ENCODE measurements around the gene MTSS2.

Gene MTSS2

DNA sequence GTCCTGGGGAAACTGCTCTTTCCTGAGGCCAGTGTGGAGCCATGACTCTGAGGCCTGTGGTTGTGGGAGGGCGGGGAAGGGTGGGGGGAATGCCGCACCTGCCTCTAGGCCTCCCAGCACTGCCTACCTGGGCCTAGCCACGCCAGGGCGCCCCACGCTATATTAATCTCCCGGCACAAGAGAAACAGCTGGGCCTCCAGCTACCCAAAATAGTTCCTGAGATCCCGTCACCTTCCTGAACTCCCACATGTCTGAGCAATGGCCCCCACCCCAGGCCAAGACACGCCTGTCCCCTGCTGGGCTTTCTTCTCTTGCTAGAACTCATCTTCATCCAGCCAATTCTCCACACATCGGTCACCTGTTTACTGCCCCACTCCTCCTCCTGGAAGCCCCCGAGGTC is 13.0 kb upstream of the MTSS2 start:
- DNase-seq = no peak

DNA sequence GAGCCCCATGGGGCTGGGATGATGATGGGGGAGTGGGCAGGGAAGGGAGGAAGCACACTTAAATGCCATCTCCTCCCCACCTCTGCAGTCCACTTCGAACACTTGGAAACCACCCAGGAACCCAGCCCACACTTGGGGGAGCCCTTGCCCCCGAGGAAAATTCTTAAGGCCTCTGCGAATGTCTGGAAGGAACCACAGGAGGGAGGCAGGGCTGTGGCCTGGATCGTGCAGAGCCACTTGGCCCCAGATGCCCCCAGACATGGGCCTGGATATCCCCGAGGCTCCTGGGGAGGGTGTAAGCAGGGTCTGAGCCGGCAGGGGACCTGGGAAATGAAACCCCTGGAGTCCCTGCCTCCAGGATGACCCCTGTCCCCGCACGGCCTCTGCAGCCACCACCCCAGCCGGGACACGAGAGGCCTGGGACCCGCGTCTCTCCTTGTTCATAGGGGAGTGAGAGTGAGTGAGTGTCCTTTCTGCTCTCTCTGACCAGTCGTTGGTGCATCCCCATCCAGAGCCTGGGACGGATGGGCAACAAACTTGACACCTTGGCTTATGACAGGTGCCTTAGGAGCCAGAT is 11.8 kb upstream of the MTSS2 start:
- no peak for DNase-seq

DNA sequence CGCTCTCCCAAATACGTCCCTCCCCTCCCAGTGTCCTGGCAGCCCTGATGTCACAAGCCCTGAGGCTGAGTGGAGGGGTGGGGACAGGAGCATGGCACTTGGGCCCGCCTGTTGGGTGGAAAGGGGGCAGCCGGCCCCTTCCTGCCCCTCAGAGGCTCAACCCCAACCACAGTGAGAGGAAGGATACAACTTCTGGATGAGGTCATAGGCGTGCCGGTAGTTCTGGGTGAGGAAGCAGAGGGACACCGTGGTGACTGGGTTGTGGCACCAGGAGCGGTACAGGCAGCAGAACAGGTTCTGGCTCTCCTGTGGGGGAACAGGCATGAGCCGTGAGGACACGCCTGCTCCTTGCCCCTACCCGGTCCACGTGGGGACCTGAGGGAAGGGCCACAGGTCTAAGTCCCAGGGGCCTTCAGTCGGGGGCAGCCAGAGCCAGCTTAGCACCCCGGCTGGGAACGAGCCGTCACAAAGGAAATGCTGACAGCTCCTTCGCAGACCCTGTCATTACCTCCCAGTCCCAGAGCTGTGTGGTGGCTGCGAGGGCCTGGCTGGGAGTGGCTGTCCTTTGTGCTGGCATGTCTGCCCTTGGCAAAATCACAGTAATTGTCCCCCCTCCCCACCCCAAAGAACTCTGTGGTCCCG is 11.2 kb upstream of the MTSS2 start:
- DNase-seq = no peak

DNA sequence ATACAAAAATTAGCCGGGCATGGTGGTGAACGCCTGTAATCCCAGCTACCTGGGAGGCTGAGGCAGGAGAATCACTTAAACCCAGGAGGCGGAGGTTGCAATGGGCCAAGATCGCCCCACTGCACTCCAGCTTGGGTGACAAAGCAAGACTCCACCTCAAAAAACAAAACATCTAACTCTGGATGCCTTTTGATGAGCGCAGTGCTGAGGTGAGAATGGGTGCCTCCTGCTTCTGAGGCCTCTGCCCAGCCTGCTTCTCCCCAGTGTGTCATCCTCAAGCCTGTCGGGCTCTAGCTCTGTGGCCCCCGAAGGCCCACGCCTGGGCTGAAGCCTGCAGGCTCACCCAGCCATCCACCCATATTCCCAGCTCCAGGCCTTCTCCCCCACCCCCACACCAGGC is 10.5 kb upstream of the MTSS2 start:
- DNase-seq = no peak

DNA sequence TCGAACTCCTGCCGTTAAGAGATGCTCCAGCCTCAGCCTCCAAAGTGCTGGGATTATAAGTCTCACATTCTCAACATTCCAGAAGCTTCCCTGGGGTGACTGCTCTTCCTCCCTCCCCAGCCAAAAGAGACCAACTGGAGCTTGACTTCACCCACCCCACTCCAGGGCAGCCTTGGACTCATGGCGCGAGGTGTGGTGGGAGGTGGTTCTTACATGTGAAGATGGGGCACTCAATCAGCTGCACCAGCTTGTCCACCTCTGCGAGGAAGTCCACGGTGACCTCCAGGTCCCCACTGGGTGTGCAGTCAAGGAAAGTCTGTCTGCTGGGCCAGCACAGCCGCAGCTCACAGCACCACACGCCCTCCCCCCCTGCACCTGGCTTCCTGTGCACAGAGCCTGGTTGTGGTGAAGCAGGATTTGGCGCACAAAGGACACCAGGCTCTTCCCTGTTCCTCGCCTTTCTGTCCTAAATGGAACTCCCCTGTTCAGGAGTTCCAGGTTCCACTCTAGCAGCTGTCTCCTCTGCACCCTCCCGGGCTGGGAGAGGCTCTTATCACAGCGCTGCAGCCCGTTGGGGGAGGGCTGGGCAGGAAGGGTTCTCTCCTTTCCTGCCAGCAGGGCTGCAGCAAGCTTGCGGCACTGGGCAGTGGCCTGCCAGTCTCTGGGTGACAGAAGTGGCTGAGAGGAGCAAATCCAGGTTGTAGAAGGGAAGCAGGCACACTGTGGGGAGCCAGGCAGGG is 9.6 kb upstream of the MTSS2 start:
- DNase-seq = peak; percentile 28

DNA sequence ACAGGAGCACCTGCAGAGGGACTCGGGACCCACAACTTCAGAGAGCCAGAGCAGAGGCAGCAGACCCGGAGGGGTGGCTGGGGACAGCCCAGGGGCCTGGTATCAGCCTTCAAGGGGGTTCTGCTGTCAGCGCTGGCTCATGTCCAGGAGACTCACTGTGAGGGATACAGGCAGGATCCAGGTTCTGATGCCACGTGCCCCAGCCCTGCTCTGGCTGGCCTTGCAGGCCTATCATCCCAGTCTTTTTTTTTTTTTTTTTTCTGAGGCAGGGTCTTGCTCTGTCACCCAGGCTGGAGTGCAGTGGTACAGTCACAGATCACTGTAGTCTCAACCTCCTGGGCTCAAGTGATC is 9.0 kb upstream of the MTSS2 start:
- DNase-seq = no peak

DNA sequence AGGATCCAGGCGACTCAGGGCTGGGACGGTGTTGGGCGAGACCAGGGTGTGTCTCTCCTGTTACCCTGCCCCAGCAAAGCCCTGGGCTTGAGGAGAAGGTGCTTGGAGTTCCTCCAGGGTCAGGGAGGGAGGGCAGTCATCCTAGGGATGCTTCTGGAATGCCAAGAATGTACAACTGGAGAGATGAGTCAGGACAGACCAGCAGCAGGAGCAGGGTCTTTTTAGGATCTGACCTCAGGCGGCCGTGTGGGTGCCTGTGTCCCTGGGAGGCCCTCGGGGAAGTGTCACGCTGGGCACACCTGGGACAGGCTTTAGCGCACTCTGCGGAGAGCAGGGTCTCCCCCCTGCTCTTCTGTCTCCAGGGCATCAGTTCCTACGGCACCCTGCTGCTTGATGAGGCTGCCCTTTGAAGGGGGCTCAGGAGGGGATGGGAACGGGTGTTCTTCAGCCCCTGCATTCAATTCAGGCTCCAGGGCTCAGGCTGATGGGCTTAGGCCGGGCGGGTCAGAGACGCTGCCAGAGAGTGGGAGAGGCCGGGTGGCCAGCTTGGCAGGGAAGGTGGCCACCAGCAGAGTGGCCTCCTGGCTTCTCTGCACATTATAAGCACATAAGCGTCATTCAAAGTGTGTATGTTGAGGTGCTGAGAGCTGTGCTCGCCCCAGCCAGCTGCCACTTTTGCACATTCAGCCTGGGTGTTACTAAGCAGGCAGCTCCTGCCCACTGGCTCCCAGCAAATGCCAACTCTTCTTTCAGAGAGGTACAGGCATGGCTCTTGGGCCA is 8.4 kb upstream of the MTSS2 start:
- DNase-seq = no peak

DNA sequence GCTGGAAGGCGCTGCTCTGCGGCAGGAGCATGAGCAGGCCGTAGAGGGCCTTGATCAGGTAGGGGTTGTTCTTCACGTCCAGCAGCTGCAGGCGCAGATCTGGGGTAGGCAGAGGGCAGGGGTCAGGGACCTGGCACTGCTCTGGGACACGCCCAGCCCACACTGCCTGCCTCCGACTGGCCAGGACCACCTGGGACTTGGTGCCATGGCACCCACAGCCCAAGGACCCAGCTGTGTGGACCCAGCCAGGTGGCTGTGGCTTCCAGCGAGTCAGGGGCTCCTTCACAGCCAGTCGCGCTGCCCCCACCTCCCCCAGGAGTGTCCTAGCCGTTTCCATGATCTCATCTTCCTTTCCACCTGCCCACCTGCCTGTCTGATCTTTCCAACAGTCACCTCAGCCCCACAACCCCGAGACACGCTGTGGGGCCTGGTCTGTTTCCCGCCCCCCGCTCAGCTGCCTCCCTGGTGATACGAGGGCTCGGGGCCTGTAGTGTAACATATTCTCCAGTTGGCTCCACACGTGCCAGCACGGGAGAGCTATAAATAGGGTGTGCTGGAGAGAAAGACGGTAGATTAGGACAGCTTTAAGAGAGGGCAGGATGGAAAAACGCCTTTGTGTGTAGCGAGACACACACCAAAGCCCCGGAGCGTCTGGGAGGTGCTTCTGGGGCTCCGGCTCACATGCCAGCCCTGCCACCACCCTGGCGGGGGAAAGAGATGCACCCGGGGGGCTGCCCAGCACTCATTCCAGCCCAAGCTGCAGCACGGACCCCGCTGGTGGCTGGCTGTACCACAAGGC is 7.2 kb upstream of the MTSS2 start:
- no peak for DNase-seq

DNA sequence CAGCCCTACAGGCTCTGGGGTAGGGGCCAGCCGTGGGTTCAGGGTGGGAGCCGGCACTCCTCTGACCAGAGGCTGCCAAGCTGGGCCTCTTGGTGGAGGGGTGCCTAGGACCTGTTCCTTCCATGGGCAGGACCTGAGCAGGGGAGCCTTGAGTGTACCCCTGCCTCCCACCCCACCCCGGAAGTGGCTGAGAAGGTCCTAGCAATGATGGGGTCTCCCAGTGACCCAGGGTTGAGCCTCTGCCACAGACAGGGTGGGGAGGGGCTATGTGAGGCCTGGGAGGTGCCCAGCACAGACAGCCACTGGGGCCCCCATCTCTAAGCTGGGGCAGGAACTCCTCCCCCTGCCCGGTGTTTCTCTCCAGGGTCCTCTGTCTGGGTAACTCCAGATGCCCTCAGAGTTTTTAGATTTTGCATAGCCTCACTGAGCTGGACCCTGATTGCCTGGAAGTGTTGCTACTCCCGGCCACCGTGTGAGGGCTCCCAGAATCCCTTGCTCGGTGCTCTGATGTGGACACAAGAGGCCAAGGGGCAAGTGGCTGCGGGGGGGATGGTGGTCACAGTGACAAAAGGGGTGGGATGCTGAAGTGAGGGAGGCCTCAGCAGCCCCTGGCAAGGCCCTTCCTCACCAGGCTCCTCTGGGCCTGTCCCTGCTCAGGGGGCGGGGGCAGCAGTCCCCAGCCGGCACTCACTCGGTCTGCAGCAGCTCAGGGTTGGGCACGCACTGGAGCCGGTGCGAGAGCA is 6.4 kb upstream of the MTSS2 start:
- DNase-seq = no peak

DNA sequence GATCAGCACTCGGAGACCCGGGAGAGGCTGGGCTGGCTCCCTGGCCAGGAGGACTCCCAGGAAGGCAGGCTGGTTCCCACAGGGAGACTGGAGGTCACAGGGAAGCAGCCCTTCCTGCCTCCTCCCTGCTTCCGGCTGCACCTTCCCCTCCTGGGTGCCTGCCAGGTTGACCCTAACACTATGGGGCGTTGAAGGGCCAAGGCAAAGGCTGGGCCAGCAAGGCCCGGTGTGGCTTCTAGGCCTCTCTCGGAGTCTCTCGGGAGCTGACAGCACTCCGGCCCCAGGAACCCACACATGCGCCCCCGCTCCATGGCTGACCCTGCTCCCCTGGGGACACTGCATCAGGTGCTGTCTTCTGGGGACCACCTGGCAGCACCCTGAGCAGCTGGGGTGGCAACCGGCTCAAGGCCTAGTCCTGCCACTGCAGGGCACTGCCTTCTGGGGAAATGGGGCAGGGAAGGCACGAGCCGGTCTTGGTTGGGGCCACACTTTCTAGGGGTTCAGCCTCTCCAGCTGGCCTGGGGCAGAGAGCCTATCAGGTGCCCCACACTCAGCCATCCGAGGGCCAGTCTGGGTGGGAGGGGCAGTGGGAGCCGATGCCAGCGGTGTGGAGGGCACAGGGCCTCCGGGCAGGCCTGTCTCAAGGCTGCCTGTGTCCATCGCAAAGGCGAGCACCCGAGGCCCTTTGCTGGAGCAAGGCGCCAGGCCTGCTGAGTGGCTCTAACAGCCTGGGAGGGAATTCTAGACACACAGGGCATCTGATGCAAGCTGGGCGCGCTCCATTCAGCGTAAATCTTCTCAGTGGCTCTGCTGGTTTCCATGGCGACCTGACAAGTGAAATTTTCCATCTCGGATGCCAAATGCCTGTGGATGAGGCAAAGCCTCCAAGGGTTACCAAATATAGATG is 5.6 kb upstream of the MTSS2 start:
- DNase-seq = no peak

DNA sequence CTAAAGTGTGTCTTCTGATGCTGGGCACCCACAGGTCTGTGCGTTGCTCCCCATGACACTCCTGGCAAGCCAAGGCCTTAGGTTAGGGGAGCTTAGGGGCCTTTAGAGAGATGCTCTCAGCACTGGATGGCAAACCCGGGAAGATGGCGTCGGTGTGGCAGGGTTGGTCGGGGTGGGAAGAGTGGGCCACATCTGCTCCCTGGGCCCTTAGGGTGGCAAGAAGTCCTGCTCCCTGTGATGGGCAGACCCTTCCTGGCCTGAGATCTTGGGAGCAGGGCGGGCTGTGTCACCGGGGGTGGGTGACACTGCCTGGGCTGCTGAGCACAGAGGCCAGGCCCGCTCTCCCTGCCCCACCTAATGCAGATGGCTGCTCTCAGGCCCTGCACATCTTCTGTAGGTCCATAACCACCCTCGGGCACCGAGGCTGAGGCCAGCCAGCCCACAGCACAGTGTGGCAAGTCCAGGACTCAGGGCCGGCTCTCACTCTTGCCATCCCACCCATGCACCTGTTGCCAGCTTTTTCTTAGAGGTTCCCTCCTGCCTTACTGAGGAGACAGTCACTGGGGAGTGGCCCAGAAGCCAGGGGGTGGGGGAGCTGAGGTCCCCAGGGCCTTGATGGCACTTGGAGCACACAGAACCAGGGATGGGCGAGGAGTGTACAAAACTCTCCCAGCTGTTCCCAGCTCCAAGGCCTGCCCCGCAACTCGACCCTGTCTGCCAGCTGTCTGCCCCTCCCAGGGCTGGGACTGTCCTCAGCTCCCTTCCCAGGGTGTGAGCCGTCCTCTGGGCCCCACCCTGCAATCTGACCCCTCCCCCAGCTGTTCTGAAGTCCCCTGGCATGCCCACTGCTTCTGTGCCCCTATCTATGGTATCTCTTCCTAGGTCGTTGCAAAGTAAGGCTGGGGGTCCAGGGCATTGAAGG is 4.4 kb upstream of the MTSS2 start:
- DNase-seq = no peak

DNA sequence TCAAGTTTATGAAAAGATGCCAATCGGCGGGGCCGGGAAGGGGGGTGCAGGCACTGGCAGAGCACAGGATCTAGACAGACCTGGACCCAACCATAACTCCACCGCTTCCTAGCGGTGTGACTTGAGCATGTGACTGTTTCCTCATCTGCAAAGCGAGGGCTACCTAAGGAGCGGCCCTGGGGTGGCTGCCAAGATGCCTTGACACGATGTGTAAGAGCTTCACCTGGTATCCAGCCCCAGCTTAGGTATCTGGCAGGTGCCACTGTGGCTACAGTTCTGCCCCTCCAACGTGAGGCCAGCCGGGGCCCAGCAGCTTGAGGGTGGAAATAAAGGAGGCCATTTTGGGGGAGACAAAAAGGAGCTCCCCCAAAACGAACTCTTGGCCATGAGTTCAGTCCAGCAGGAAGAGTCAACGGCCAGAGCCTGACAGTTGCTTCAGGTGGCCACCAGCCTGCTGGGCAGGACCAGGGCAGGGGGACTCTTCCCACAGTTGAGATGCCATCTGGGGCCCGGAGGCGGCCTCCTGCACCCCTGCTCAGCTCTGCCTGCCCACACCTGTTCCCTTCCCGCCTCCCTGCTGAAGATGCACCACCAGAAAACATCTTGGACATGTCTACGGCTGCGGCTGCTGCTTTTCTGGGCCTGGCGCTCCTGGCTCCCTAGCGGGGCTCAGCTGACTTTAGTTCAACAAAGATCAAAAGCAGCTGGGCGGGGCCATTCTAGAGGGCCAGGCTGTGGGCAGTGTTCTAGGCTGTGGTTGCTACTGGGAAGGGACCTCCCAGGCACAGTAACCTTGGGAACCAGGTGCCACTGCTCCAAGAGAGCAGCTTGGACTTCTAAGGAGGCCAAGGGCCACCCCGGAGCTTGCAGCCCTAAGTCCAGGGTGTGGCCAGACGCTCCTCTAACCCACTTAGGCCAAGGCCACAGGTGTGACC is 3.4 kb upstream of the MTSS2 start:
- no peak for DNase-seq

DNA sequence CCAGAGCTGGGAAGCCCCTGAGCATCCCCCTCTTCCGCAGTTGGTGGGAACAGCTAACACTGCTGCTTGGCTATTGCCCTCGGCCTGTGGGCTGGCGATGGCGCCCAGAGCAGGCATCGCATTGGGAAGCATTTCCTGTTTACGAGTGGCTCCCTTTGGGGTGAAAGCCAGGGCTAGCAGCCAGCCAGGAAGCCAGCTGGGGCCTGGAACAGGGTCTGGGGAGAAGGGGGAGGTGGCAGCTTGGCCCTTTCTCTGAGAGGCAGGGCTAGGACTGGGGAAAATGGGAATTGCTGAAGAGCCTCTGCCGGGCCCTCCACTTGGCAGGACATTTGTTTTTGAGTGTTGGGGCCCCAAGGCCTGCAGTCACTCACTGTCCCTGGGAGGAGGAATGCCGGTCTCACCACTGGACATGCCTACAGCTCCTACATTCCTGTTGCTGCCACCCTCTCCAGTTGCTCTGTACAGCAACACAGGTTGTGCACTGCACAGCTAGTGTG is 2.4 kb upstream of the MTSS2 start:
- DNase-seq = no peak

DNA sequence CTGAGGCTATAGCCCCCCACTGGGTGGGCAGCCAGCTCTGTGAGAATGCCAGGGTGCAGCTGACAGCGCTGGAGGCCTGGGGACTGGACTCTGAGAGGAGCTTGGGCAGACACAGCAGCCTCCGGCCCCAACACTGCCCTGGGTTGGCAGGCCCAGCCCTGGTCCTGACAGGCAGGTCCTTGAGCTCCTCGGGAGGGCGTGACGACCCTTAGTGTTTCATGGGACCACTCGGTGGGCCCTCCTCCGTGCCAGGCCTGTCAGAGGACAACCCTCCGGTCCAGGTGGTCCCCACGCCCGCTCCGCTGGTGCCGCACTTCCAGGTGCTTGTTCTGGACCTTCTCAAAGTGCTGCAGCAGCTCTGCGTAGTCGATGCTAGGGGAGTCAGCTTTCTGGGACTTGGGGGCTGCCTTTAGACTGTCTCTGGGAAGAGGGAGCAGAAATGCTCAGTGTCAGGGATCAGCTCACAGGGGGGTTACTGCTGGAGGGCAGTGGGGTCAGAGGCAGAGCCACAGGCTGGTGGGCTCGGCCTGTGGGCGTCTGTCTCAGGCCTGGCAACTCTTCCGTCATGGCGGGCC is 1.9 kb upstream of the MTSS2 start:
- DNase-seq = no peak

DNA sequence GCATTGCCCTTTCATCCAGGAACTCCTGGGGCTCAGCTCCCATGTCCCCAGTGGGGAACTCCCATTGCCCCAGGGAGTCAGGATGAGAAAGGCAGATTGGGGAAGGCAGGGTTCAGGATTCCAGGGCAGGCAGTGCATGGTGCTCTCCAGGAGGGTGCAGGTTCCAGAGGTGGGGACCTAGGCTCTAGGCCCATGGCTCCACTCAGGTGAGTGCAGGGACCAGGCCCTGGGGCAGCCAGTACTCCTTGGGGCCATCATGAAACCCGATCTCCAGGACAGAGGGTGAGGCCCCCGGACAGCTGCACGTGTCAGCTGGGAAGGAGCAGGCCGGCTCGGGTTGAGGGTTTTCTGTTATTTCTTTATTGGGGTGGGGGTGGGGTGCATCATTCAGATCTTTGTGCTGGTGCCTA is 1.3 kb upstream of the MTSS2 start:
- DNase-seq = no peak

DNA sequence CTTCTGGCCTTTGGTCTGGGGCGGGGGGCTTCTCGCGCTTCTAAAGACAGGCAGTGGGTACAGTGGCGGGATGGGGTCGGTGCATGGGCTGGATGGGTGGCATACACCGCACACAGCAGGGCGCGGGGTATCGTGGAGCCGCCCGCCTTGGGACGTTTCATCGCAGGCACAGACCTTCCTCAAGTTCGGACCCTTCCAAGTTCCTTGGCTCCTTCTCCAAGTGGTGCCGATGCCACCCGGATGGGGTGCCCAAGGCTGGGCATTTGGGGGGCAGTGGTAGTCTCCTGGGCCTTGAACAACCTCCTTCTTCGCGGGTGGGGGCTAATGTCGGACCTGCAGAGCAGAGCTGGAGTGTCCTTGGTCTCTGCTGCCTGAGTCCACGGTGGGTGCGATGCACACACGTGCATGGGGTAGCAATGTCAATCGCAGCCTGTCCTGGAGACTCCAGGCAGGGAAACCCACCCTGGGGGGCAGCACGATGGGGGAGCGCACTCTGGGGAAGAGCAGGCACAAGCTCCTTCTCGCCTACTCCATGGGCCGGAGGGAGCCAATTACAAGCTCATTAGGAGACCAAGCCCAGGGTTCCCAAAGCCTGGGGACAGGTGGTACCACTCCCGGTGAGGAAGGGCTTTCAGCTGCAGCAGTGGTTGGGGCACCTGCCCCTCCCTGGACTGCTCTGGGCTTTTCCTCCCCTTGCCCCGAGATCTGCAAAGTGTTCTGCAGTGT is 686 bp upstream of the MTSS2 start:
- no peak for DNase-seq

Data from CD4-positive, alpha-beta T cell treated with Interleukin-17A for 4 hours (primary cell).